ENCODE results near the gene AHNAK.

Gene AHNAK

DNA sequence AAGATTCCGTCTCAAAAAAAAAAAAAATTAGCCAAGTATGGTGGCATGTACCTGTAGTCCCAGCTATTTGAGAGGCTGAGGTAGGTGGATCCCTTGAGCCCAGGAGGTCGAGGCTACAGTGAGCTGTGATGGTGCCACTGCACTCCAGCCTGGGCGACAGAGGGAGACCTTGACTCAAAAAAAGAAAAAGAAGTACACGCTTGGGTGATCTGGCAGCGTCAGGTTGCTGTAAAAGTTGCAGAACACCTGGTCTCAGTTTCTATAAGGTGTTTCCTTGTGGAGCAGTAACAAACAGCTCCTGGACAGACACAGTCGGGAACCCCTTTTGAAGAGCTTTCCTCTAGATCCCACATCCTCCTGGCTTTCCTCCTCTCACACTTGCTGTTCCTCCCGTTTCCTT is 82.0 kb downstream of the AHNAK start (continued):
- TF ChIP-seq, protein P1, sequence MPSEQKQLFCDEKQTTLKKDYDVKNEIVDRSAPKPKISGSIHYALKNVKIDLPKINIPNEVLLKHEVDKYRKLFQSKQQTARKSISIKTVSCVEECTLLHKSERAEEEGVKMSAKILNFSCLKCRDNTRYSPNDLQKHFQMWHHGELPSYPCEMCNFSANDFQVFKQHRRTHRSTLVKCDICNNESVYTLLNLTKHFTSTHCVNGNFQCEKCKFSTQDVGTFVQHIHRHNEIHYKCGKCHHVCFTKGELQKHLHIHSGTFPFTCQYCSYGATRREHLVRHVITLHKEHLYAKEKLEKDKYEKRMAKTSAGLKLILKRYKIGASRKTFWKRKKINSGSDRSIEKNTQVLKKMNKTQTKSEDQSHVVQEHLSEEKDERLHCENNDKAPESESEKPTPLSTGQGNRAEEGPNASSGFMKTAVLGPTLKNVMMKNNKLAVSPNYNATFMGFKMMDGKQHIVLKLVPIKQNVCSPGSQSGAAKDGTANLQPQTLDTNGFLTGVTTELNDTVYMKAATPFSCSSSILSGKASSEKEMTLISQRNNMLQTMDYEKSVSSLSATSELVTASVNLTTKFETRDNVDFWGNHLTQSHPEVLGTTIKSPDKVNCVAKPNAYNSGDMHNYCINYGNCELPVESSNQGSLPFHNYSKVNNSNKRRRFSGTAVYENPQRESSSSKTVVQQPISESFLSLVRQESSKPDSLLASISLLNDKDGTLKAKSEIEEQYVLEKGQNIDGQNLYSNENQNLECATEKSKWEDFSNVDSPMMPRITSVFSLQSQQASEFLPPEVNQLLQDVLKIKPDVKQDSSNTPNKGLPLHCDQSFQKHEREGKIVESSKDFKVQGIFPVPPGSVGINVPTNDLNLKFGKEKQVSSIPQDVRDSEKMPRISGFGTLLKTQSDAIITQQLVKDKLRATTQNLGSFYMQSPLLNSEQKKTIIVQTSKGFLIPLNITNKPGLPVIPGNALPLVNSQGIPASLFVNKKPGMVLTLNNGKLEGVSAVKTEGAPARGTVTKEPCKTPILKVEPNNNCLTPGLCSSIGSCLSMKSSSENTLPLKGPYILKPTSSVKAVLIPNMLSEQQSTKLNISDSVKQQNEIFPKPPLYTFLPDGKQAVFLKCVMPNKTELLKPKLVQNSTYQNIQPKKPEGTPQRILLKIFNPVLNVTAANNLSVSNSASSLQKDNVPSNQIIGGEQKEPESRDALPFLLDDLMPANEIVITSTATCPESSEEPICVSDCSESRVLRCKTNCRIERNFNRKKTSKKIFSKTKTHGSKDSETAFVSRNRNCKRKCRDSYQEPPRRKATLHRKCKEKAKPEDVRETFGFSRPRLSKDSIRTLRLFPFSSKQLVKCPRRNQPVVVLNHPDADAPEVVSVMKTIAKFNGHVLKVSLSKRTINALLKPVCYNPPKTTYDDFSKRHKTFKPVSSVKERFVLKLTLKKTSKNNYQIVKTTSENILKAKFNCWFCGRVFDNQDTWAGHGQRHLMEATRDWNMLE (tag by site-specific recombination; conservative IDR thresholded peaks at IDR 0.05; ENCODE audit: low read depth), result no peak
- no peak for TF ChIP-seq ZNF426 (tag by site-specific recombination; IDR thresholded peaks at IDR 0.05)
- TF ChIP-seq ZNF354C (tag by site-specific recombination; IDR thresholded peaks at IDR 0.05; ENCODE audit: borderline replicate concordance, low read depth), result no peak
- TF ChIP-seq, protein P2, sequence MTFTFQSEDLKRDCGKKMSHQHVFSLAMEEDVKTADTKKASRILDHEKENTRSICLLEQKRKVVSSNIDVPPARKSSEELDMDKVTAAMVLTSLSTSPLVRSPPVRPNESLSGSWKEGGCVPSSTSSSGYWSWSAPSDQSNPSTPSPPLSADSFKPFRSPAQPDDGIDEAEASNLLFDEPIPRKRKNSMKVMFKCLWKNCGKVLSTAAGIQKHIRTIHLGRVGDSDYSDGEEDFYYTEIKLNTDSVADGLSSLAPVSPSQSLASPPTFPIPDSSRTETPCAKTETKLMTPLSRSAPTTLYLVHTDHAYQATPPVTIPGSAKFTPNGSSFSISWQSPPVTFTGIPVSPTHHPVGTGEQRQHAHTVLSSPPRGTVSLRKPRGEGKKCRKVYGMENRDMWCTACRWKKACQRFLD (tag by site-specific recombination; IDR thresholded peaks at IDR 0.05), result no peak

DNA sequence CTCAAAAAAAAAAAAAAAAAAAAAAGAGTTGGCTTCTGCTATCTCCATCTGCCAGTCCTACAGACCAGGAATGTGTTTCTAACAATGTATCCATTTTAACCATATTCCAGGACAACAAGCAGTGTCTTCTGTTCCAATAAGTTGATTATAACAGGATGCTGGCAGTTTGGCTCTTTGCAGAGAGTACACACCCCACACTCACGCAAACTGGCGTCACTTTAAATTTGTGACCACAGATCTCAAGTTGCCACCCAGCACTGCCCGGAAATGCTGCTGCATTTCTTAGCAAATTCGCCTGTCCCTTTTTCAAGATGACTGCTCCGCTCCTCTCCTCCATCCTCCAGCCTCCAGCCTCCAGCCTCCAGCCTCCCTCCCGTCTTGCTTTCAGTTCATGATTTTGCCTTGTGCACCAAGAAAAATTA is 83.5 kb downstream of the AHNAK start:
- Histone ChIP-seq H3K36me3 (ENCODE audit: control insufficient read depth in 2 of 2, insufficient read depth in 1 of 2, low read length in 2 of 2) (no peaks in the 10 kb centered on the region), H3K4me1 (ENCODE audit: control insufficient read depth, insufficient read depth, low read length) (no peaks in the 10 kb centered on the region), H3K4me3 (ENCODE audit: low read depth, low read length) (no peak overlapping the region), H3K9me3 (ENCODE audit: control insufficient read depth, insufficient read depth, low read depth, low read length) (no peaks in the 10 kb centered on the region), H3K27ac (ENCODE audit: extremely low read depth, low read depth, low read length) (no peak overlapping the region)
- CTCF ChIA-PET, result interaction anchor here (0.6 kb wide), 1 partner anchor 214 kb away, joined by 4 read pairs; no protein-coding TSS in a partner anchor
- no peak for TF ChIP-seq ZNF169 (tag by site-specific recombination; IDR thresholded peaks at IDR 0.05)
- TF ChIP-seq ZNF366 (tag by site-specific recombination; conservative IDR thresholded peaks at IDR 0.05), result 0 out of 2 replicates have a peak, but pooled peaks have one; percentile 15
- POLR2A ChIA-PET, result no interaction called here

DNA sequence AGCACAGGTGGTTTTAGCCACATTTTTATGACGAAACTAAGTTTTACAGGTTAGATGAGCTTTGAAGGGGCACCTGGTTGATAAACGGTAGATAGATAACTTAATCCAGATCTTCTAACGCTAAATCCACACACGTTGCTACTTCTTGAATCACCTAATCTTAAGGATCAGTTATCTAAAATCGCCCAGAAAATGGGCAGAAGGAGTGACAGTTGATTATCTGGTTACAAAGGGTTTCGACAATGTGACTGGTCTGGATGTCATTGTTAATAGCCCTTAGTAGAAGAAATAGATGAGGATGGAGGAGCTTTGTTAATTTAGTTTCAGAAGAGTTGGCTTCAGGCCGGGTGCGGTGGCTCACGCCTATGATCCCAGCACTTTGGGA is 84.1 kb downstream of the AHNAK start:
- ChIA-PET POLR2A (no interaction called here), CTCF (interaction anchor here (0.6 to 1.2 kb wide), 2 partner anchors 80 to 215 kb away, joined by 3 to 4 read pairs; no protein-coding TSS in a partner anchor)
- Histone ChIP-seq H3K27ac (ENCODE audit: extremely low read depth, low read depth, low read length) (no peak overlapping the region), H3K36me3 (ENCODE audit: control insufficient read depth in 2 of 2, insufficient read depth in 1 of 2, low read length in 2 of 2) (no peaks in the 10 kb centered on the region), H3K9me3 (ENCODE audit: control insufficient read depth, insufficient read depth, low read depth, low read length) (no peaks in the 10 kb centered on the region), H3K4me1 (ENCODE audit: control insufficient read depth, insufficient read depth, low read length) (no peaks in the 10 kb centered on the region), H3K4me3 (ENCODE audit: low read depth, low read length) (no peak overlapping the region)
- TF ChIP-seq ZNF558 (tag by site-specific recombination; IDR thresholded peaks at IDR 0.05) (no peak), ZNF211 (tag by site-specific recombination; IDR thresholded peaks at IDR 0.05; ENCODE audit: low read depth) (no peak), ZNF341 (tag by site-specific recombination; IDR thresholded peaks at IDR 0.05; ENCODE audit: low read depth) (no peak), ZBTB7A (tag by site-specific recombination; IDR thresholded peaks at IDR 0.05; ENCODE audit: low read depth) (no peak), ZNF239 (tag by site-specific recombination; IDR thresholded peaks at IDR 0.05) (no peak), ZNF221 (tag by site-specific recombination; IDR thresholded peaks at IDR 0.05; ENCODE audit: borderline replicate concordance) (no peak), ZNF621 (tag by site-specific recombination; IDR thresholded peaks at IDR 0.05) (no peak), ZBTB48 (tag by site-specific recombination; IDR thresholded peaks at IDR 0.05) (no peak), ZFHX2 (tag by site-specific recombination; conservative IDR thresholded peaks at IDR 0.05) (no peak), MEIS1 (CRISPR knock-in tag; IDR thresholded peaks at IDR 0.05; ENCODE audit: borderline replicate concordance) (no peak), ZNF146 (tag by site-specific recombination; IDR thresholded peaks at IDR 0.05) (no peak), SP7 (tag by site-specific recombination; IDR thresholded peaks at IDR 0.05) (no peak)
- TF ChIP-seq, protein P3, sequence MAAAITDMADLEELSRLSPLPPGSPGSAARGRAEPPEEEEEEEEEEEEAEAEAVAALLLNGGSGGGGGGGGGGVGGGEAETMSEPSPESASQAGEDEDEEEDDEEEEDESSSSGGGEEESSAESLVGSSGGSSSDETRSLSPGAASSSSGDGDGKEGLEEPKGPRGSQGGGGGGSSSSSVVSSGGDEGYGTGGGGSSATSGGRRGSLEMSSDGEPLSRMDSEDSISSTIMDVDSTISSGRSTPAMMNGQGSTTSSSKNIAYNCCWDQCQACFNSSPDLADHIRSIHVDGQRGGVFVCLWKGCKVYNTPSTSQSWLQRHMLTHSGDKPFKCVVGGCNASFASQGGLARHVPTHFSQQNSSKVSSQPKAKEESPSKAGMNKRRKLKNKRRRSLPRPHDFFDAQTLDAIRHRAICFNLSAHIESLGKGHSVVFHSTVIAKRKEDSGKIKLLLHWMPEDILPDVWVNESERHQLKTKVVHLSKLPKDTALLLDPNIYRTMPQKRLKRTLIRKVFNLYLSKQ (tag by site-specific recombination; IDR thresholded peaks at IDR 0.05; ENCODE audit: borderline replicate concordance), result no peak
- TF ChIP-seq, protein P4, sequence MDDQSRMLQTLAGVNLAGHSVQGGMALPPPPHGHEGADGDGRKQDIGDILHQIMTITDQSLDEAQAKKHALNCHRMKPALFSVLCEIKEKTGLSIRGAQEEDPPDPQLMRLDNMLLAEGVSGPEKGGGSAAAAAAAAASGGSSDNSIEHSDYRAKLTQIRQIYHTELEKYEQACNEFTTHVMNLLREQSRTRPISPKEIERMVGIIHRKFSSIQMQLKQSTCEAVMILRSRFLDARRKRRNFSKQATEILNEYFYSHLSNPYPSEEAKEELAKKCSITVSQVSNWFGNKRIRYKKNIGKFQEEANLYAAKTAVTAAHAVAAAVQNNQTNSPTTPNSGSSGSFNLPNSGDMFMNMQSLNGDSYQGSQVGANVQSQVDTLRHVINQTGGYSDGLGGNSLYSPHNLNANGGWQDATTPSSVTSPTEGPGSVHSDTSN (CRISPR knock-in tag; IDR thresholded peaks at IDR 0.05), result no peak
- TF ChIP-seq, protein P5, sequence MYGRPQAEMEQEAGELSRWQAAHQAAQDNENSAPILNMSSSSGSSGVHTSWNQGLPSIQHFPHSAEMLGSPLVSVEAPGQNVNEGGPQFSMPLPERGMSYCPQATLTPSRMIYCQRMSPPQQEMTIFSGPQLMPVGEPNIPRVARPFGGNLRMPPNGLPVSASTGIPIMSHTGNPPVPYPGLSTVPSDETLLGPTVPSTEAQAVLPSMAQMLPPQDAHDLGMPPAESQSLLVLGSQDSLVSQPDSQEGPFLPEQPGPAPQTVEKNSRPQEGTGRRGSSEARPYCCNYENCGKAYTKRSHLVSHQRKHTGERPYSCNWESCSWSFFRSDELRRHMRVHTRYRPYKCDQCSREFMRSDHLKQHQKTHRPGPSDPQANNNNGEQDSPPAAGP (tag by site-specific recombination; IDR thresholded peaks at IDR 0.05), result no peak
- TF ChIP-seq, protein P6, sequence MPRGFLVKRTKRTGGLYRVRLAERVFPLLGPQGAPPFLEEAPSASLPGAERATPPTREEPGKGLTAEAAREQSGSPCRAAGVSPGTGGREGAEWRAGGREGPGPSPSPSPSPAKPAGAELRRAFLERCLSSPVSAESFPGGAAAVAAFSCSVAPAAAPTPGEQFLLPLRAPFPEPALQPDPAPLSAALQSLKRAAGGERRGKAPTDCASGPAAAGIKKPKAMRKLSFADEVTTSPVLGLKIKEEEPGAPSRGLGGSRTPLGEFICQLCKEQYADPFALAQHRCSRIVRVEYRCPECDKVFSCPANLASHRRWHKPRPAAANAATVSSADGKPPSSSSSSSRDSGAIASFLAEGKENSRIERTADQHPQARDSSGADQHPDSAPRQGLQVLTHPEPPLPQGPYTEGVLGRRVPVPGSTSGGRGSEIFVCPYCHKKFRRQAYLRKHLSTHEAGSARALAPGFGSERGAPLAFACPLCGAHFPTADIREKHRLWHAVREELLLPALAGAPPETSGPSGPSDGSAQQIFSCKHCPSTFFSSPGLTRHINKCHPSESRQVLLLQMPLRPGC (tag by site-specific recombination; IDR thresholded peaks at IDR 0.05), result no peak

All from HEK293 (cell line).